SK-N-SH treated with all-trans-retinoic acid at 6 μM for 48 hours (cell line): Measurements from ENCODE around the gene RYR1.

ENCODE experiments used
- ATAC-seq: fragments of 200-7000 bp; cut with Tn5 transposase; 3 replicates; pipeline ENCODE4 v1.9.1; 2020; ENCODE audit warnings: mild to moderate bottlenecking, moderate library complexity
- ARNTL ChIP-seq: fragments of 450-650 bp; formaldehyde crosslinking; IDR thresholded peaks from 2 replicates; pipeline ENCODE4 v1.5.0; 2020; ENCODE audit warnings: low read depth, mild to moderate bottlenecking, moderate library complexity, borderline replicate concordance
- BACH2 ChIP-seq: fragments of 250-450 bp; sonication (Bioruptor Pico); IDR thresholded peaks from 2 replicates; pipeline ENCODE4 v1.9.0; 2021; ENCODE audit warnings: mild to moderate bottlenecking, borderline replicate concordance
- ESRRG ChIP-seq: fragments of 250-450 bp; sonication (Bioruptor Pico); IDR thresholded peaks from 2 replicates; pipeline ENCODE4 v1.6.1; 2021; ENCODE audit warnings: mild to moderate bottlenecking
- GLIS3 ChIP-seq: fragments of 250-450 bp; sonication (Bioruptor Pico); IDR thresholded peaks from 2 replicates; pipeline ENCODE4 v1.5.0; 2020; ENCODE audit warnings: mild to moderate bottlenecking, moderate library complexity
- ISL1 ChIP-seq: fragments of 250-450 bp; sonication (Bioruptor Pico); IDR thresholded peaks from 2 replicates; pipeline ENCODE4 v2.1.2; 2022; ENCODE audit warnings: mild to moderate bottlenecking, moderate library complexity
- OSR1 ChIP-seq: fragments of 250-450 bp; sonication (Bioruptor Pico); IDR thresholded peaks from 2 replicates; pipeline ENCODE4 v1.8.0; 2022; ENCODE audit warnings: moderate library complexity, mild to moderate bottlenecking, inconsistent platforms
- PPARA ChIP-seq: fragments of 250-450 bp; sonication (Bioruptor Pico); IDR thresholded peaks from 2 replicates; pipeline ENCODE4 v1.5.0; 2020; ENCODE audit warnings: mild to moderate bottlenecking, borderline replicate concordance
- RARB ChIP-seq: fragments of 250-450 bp; sonication (Bioruptor Pico); IDR thresholded peaks from 2 replicates; pipeline ENCODE4 v1.8.0; 2021; ENCODE audit warnings: mild to moderate bottlenecking, moderate library complexity
- SNAI2 ChIP-seq: fragments of 250-450 bp; sonication (Bioruptor Pico); IDR thresholded peaks from 2 replicates; pipeline ENCODE4 v1.5.0; 2020; ENCODE audit warnings: mild to moderate bottlenecking, moderate library complexity
- TCF4 ChIP-seq: fragments of 250-450 bp; sonication (Bioruptor Pico); IDR thresholded peaks from 2 replicates; pipeline ENCODE4 v1.8.0; 2021; ENCODE audit warnings: mild to moderate bottlenecking, moderate library complexity, borderline replicate concordance
- TOX ChIP-seq: fragments of 250-450 bp; sonication (Bioruptor Pico); IDR thresholded peaks from 2 replicates; pipeline ENCODE4 v1.8.0; 2021; ENCODE audit warnings: mild to moderate bottlenecking, moderate library complexity, borderline replicate concordance
- ZC3H10 ChIP-seq: fragments of 250-450 bp; sonication (Bioruptor Pico); IDR thresholded peaks from 2 replicates; pipeline ENCODE4 v1.5.1; 2021; ENCODE audit warnings: mild to moderate bottlenecking, moderate library complexity
- ZFP3 ChIP-seq: fragments of 250-450 bp; sonication (Bioruptor Pico); IDR thresholded peaks from 2 replicates; pipeline ENCODE4 v1.5.0; 2020; ENCODE audit warnings: mild to moderate bottlenecking, moderate library complexity
- ZNF70 ChIP-seq: fragments of 450-650 bp; formaldehyde crosslinking; IDR thresholded peaks from 2 replicates; pipeline ENCODE4 v1.5.0; 2020; ENCODE audit warnings: mild to moderate bottlenecking, moderate library complexity
- ZNF8 ChIP-seq: fragments of 450-650 bp; formaldehyde crosslinking; IDR thresholded peaks from 2 replicates; pipeline ENCODE4 v1.5.0; 2020; ENCODE audit warnings: mild to moderate bottlenecking, moderate library complexity
- TF ChIP-seq, protein P1 (sequence below): fragments of 250-450 bp; sonication (Bioruptor Pico); IDR thresholded peaks from 2 replicates; pipeline ENCODE4 v1.5.1; 2021; ENCODE audit warnings: mild to moderate bottlenecking, moderate library complexity
- TF ChIP-seq, protein P2 (sequence below): fragments of 250-450 bp; sonication (Bioruptor Pico); IDR thresholded peaks from 2 replicates; pipeline ENCODE4 v1.5.0; 2020; ENCODE audit warnings: mild to moderate bottlenecking, moderate library complexity
- TF ChIP-seq, protein P3 (sequence below): fragments of 250-450 bp; sonication (Bioruptor Pico); IDR thresholded peaks from 2 replicates; pipeline ENCODE4 v1.8.0; 2020; ENCODE audit warnings: mild to moderate bottlenecking, moderate library complexity, borderline replicate concordance
- TF ChIP-seq, protein P4 (sequence below): fragments of 250-450 bp; sonication (Bioruptor Pico); IDR thresholded peaks from 2 replicates; pipeline ENCODE4 v1.5.1; 2020; ENCODE audit warnings: low read depth, mild to moderate bottlenecking, moderate library complexity

Gene RYR1

DNA sequence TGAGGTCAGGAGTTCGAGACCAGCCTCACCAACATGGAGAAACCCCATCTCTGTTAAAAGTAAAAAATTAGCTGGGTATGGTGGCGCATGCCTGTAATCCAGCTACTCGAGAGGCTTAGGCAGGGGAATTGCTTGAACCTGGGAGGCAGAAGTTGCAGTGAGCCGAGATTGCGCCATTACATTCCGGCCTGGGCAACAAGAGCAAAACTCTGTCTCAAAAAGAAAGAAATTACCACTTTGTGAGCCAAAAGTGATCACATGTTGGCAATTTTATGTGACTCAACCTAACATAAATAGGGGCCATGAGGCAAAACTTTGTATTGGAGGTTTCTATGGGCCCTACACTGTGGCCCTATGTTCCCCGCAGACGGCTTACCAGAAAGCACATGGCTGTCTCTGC is 112.1 kb downstream of the RYR1 start:
- TF ChIP-seq TOX (CRISPR knock-in tag): no peak
- TF ChIP-seq ZNF70 (CRISPR knock-in tag): no peak
- no peak for TF ChIP-seq ZFP3 (CRISPR knock-in tag)
- no peak for TF ChIP-seq ARNTL
- no peak for TF ChIP-seq ZC3H10 (CRISPR knock-in tag)
- ATAC-seq: no peak

DNA sequence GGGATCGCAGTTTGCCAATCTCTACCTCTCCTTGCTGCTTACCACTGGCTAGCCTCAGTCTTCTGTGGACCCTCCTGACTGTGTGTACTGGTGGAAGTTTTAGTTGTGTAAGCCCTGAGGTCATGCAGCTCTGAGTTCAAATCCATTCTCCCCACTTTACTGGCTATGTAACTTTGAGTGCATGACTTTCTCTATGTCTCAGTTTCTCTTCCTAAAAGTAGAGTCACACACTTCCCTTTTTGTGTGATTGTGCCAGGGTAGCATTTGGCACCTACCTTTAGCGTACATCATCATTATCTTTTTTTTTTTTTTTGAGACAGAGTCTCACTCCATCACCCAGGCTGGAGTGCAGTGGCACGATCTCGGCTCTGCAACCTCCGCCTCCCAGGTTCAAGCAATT is 113.9 kb downstream of the RYR1 start:
- TF ChIP-seq, protein P1, sequence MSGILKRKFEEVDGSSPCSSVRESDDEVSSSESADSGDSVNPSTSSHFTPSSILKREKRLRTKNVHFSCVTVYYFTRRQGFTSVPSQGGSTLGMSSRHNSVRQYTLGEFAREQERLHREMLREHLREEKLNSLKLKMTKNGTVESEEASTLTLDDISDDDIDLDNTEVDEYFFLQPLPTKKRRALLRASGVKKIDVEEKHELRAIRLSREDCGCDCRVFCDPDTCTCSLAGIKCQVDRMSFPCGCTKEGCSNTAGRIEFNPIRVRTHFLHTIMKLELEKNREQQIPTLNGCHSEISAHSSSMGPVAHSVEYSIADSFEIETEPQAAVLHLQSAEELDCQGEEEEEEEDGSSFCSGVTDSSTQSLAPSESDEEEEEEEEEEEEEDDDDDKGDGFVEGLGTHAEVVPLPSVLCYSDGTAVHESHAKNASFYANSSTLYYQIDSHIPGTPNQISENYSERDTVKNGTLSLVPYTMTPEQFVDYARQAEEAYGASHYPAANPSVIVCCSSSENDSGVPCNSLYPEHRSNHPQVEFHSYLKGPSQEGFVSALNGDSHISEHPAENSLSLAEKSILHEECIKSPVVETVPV (CRISPR knock-in tag): no peak
- TF ChIP-seq ZNF70 (CRISPR knock-in tag): no peak
- TF ChIP-seq GLIS3 (CRISPR knock-in tag): no peak
- TF ChIP-seq RARB (CRISPR knock-in tag): no peak
- no peak for TF ChIP-seq ISL1 (CRISPR knock-in tag)
- no peak for TF ChIP-seq ZFP3 (CRISPR knock-in tag)
- no peak for TF ChIP-seq ESRRG (CRISPR knock-in tag)
- no peak for ATAC-seq

DNA sequence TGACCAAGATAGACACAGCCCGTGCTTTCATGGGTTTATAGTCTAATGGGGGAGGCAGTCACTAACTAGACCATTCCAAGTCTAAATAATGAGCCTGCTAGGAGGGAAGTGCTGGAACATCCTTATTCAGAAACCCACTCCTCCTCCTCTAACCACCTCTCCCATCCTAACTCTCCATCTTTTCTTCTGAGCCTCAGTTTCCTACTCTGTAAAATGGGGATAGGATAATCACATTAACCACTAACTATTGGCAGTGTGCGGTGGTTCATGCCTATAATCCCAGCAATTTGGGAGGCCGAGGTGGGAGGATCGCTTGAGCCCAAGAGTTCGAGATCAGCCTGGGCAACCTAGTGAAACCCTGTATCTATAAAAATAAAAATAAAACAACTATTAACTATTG is 115.6 kb downstream of the RYR1 start:
- TF ChIP-seq SNAI2 (no peak), TOX (CRISPR knock-in tag) (no peak), PPARA (CRISPR knock-in tag) (no peak), ESRRG (CRISPR knock-in tag) (no peak), ZC3H10 (CRISPR knock-in tag) (no peak), ZFP3 (CRISPR knock-in tag) (no peak), ZNF70 (CRISPR knock-in tag) (no peak), ISL1 (CRISPR knock-in tag) (no peak), BACH2 (no peak), RARB (CRISPR knock-in tag) (no peak), GLIS3 (CRISPR knock-in tag) (no peak)
- TF ChIP-seq, protein P2, sequence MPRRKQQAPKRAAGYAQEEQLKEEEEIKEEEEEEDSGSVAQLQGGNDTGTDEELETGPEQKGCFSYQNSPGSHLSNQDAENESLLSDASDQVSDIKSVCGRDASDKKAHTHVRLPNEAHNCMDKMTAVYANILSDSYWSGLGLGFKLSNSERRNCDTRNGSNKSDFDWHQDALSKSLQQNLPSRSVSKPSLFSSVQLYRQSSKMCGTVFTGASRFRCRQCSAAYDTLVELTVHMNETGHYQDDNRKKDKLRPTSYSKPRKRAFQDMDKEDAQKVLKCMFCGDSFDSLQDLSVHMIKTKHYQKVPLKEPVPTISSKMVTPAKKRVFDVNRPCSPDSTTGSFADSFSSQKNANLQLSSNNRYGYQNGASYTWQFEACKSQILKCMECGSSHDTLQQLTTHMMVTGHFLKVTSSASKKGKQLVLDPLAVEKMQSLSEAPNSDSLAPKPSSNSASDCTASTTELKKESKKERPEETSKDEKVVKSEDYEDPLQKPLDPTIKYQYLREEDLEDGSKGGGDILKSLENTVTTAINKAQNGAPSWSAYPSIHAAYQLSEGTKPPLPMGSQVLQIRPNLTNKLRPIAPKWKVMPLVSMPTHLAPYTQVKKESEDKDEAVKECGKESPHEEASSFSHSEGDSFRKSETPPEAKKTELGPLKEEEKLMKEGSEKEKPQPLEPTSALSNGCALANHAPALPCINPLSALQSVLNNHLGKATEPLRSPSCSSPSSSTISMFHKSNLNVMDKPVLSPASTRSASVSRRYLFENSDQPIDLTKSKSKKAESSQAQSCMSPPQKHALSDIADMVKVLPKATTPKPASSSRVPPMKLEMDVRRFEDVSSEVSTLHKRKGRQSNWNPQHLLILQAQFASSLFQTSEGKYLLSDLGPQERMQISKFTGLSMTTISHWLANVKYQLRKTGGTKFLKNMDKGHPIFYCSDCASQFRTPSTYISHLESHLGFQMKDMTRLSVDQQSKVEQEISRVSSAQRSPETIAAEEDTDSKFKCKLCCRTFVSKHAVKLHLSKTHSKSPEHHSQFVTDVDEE (CRISPR knock-in tag): no peak
- TF ChIP-seq, protein P3, sequence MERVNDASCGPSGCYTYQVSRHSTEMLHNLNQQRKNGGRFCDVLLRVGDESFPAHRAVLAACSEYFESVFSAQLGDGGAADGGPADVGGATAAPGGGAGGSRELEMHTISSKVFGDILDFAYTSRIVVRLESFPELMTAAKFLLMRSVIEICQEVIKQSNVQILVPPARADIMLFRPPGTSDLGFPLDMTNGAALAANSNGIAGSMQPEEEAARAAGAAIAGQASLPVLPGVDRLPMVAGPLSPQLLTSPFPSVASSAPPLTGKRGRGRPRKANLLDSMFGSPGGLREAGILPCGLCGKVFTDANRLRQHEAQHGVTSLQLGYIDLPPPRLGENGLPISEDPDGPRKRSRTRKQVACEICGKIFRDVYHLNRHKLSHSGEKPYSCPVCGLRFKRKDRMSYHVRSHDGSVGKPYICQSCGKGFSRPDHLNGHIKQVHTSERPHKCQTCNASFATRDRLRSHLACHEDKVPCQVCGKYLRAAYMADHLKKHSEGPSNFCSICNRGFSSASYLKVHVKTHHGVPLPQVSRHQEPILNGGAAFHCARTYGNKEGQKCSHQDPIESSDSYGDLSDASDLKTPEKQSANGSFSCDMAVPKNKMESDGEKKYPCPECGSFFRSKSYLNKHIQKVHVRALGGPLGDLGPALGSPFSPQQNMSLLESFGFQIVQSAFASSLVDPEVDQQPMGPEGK: no peak
- TF ChIP-seq, all 23 proteins: peak for 0
- ATAC-seq: no peak

DNA sequence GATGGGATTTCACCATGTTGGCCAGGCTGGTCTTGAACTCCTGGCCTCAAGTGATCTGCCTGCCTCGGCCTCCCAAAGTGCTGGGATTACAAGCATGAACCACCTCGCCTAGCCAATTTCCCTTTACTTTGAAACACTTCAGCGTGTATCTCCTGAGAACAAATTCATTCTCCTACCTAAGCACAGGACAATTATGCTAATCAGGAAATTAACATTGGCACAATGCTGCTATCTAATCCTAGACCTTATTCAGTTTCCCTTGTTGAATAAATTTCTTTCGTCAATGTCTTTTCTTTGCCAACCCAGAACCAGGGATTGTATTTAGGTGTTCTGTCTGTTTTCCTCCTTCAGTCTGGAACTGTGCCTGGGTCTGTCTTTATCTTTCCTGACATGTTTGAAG is 116.5 kb downstream of the RYR1 start:
- ATAC-seq: no peak
- TF ChIP-seq, protein P1 (CRISPR knock-in tag): no peak
- TF ChIP-seq ZNF70 (CRISPR knock-in tag) (no peak), OSR1 (CRISPR knock-in tag) (no peak)
- TF ChIP-seq, protein P4, sequence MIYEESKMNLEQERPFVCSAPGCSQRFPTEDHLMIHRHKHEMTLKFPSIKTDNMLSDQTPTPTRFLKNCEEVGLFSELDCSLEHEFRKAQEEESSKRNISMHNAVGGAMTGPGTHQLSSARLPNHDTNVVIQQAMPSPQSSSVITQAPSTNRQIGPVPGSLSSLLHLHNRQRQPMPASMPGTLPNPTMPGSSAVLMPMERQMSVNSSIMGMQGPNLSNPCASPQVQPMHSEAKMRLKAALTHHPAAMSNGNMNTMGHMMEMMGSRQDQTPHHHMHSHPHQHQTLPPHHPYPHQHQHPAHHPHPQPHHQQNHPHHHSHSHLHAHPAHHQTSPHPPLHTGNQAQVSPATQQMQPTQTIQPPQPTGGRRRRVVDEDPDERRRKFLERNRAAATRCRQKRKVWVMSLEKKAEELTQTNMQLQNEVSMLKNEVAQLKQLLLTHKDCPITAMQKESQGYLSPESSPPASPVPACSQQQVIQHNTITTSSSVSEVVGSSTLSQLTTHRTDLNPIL (CRISPR knock-in tag): no peak

DNA sequence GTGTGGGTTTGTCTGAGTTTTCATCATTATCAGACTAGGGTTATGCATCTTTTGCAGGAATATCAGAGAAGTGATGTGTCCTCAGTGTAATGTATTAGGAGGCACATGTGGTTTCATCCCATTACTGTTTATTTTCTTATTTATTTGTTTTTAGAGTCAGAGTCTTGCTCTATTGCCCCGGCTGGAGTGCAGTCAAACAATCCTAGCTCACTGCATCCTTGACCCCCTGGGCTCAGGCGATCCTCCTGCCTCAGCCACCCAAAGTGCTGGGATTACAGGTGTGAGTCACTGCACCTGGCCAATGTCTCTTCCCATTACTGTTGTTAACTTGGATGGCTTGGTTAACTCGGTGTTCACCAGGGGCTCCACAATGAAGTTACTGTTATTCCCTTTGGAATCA is 116.9 kb downstream of the RYR1 start:
- TF ChIP-seq ISL1 (CRISPR knock-in tag): no peak
- no peak for TF ChIP-seq TCF4 (CRISPR knock-in tag)
- TF ChIP-seq ZC3H10 (CRISPR knock-in tag): no peak
- no peak for TF ChIP-seq ARNTL
- TF ChIP-seq ZNF8: no peak
- no peak for ATAC-seq
